NCI-H1092 treated with DMSO at 0.1 percent for 48 hours (cell line): ENCODE measurements around the gene C8A.

ENCODE experiments used
- DNase-seq: peaks from one replicate; lab custom pipeline; 2025; lab: John Stamatoyannopoulos, UW

Gene C8A

DNA sequence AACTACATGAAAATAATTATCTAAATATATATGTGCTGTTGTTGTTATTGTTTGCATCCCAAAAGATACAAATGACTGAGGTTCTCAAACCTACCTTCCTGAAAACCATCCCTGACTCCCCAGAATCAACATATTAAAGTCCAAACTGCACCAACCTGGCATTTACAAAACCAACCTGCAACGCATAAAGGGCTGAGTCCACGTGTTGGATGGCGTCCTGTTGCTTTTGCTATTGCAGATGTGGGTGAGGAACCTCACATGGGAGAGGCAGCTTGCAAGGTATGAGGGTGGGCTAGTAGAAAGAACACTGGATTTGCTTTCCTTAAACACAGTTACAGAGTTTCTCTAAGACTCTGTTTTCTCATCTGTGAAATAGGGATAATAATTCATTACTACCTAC, 112.8 kb downstream of the C8A start:
- DNase-seq: no peak
